Hepatocyte (in vitro differentiated cells): ENCODE measurements around the gene CTTN. TPM values are rescaled to one million over a fixed set of nuclear protein-coding genes. Genes with fewer than 3 reads are reported as not detected.
"Not testable (repeated sequence)": the region's sequence is repeated elsewhere in the genome, so short reads cannot be mapped to it uniquely, and the experiment has no call there.

Experiments used
- DNase-seq: peaks from one replicate; pipeline ENCODE4 v3.0.0-alpha.2; 2016; ENCODE audit warnings: low spot score
- H2AFZ ChIP-seq: fragments of 200-600 bp; sonication (generic); 2 replicates; pipeline ENCODE4 v1.6.0; 2016; ENCODE audit warnings: antibody characterized with exemption, mild to moderate bottlenecking
- H3K27ac ChIP-seq: fragments of 200-600 bp; sonication (generic); 2 replicates; pipeline ENCODE4 v1.5.1; 2016; ENCODE audit warnings: mild to moderate bottlenecking
- H3K27me3 ChIP-seq: fragments of 200-600 bp; sonication (generic); 2 replicates; pipeline ENCODE4 v1.6.1; 2016
- H3K36me3 ChIP-seq: fragments of 200-600 bp; sonication (generic); replicated peaks from 2 replicates; pipeline ENCODE4 v1.5.1; 2016; ENCODE audit warnings: low read depth; ENCODE audit not compliant: insufficient read depth
- H3K4me1 ChIP-seq: fragments of 200-600 bp; sonication (generic); 2 replicates; pipeline ENCODE4 v1.5.1; 2016; ENCODE audit warnings: mild to moderate bottlenecking, moderate library complexity; ENCODE audit not compliant: insufficient read depth
- H3K4me2 ChIP-seq: fragments of 200-600 bp; sonication (generic); 2 replicates; pipeline ENCODE4 v1.6.0; 2016
- H3K4me3 ChIP-seq: fragments of 200-600 bp; sonication (generic); 2 replicates; pipeline ENCODE4 v1.5.1; 2016; ENCODE audit warnings: mild to moderate bottlenecking
- H3K79me2 ChIP-seq: fragments of 200-600 bp; sonication (generic); 2 replicates; pipeline ENCODE4 v1.6.0; 2017; ENCODE audit warnings: mild to moderate bottlenecking
- H3K9me2 ChIP-seq: fragments of 200-600 bp; sonication (generic); replicated peaks from 2 replicates; pipeline ENCODE4 v1.6.0; 2017; ENCODE audit warnings: mild to moderate bottlenecking; ENCODE audit not compliant: insufficient read depth
- H3K9me3 ChIP-seq: fragments of 200-600 bp; sonication (generic); 2 replicates; pipeline ENCODE4 v1.5.1; 2016; ENCODE audit warnings: low read depth, mild to moderate bottlenecking
- H4K20me1 ChIP-seq: fragments of 200-600 bp; sonication (generic); 2 replicates; pipeline ENCODE4 v1.6.0; 2016; ENCODE audit warnings: mild to moderate bottlenecking; ENCODE audit not compliant: insufficient read depth, poor library complexity, severe bottlenecking
- EZH2 ChIP-seq: fragments of 200-600 bp; sonication (generic); IDR thresholded peaks from 2 replicates; pipeline ENCODE4 v1.6.1; 2016; ENCODE audit warnings: antibody characterized with exemption, mild to moderate bottlenecking, borderline replicate concordance
- EZH2phosphoT487 ChIP-seq: fragments of 200-600 bp; sonication (generic); IDR thresholded peaks from one replicate; pipeline ENCODE4 v1.6.1; 2018; ENCODE audit warnings: antibody characterized with exemption, mild to moderate bottlenecking, low read depth, moderate library complexity; ENCODE audit not compliant: unreplicated experiment, severe bottlenecking
- WGBS: methylation state at CpG from one replicate; pipeline ENCODE4 v1.1.6; 2016; ENCODE audit warnings: low lambda C conversion rate; ENCODE audit errors: missing lambda C conversion rate; 5-methylcytosine and 5-hydroxymethylcytosine counted together
- polyA plus RNA-seq: library from polyadenylated mRNA; unstranded; fragments of >200 nt; fragmentation: Nextera tagmentation; extraction: Ambion mirVana; gene quantifications from 2 replicates; pipeline ENCODE4 v1.2.1, GENCODE V29; 2016
- total RNA-seq: library from RNA; depleted of rRNA; stranded (reverse); fragments of >200 nt; gene quantifications from 2 replicates; pipeline ENCODE4 v1.2.3, GENCODE V29; 2014
- TF ChIP-seq, protein P1 (sequence below): fragments of 200-600 bp; sonication (generic); IDR thresholded peaks from 2 replicates; pipeline ENCODE4 v1.5.1; 2016; ENCODE audit warnings: antibody characterized with exemption, mild to moderate bottlenecking; ENCODE audit not compliant: poor library complexity

CTTN gene
- total and polyA plus RNA-seq, 2 experiments from 2014 or later, result 154 to 207 TPM

DNA sequence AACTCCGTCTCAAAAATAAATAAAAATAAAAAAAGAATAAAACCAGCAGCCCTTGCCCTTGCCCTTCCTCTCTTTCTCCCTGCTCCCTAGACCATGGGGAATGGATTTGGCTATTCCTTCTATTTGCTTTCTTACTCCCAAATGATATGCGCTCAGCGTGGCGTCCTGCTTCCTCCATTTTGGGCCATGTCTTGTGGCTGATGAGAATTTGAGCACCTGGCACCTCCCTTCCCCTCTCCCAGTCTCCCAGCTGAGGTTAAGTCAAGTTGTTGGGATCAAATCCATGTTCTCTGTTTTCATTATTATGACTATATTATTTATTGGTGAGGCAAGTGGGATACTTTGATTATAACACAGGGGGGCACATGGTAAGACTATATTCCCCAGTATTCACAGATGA lies 10.8 kb upstream of the CTTN start:
- Histone ChIP-seq H3K4me3 (no peak overlapping the region), H3K9me3 (no peaks in the 10 kb centered on the region), H4K20me1 (no peaks in the 10 kb centered on the region), H3K27me3 (no peaks in the 10 kb centered on the region), H2AFZ (no peak overlapping the region), H3K79me2 (peaks cover 3% of the 10 kb centered on the region), H3K4me2 (no peak overlapping the region), H3K4me1 (no peaks in the 10 kb centered on the region), H3K36me3 (no peaks in the 10 kb centered on the region), H3K9me2 (no peaks in the 10 kb centered on the region), H3K27ac (no peak overlapping the region)
- TF ChIP-seq, protein P1, sequence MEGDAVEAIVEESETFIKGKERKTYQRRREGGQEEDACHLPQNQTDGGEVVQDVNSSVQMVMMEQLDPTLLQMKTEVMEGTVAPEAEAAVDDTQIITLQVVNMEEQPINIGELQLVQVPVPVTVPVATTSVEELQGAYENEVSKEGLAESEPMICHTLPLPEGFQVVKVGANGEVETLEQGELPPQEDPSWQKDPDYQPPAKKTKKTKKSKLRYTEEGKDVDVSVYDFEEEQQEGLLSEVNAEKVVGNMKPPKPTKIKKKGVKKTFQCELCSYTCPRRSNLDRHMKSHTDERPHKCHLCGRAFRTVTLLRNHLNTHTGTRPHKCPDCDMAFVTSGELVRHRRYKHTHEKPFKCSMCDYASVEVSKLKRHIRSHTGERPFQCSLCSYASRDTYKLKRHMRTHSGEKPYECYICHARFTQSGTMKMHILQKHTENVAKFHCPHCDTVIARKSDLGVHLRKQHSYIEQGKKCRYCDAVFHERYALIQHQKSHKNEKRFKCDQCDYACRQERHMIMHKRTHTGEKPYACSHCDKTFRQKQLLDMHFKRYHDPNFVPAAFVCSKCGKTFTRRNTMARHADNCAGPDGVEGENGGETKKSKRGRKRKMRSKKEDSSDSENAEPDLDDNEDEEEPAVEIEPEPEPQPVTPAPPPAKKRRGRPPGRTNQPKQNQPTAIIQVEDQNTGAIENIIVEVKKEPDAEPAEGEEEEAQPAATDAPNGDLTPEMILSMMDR, result no peak
- TF ChIP-seq EZH2, result no peak
- TF ChIP-seq EZH2phosphoT487, result no peak
- WGBS, result 95% methylated on average over 4 of the region's 4 CpGs
- DNase-seq, result no peak

DNA sequence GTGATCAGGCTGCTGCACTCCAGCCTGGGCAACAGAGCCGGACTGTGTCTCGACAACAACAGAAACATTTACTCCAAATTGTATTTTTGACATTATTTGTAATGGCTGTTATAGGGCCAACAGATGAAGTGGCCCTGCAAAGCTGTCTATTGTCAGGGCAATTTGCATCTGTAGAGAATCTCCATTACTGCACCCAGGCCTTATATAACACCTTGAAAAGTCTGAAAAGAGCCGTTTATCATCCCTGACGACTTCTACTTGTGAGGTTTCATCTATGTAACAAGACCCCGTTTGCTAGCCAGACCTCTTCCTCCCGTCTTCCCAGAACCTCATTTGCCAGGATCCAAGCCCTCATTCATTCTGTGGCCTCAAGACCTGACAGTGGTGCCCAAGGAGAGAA lies 9.1 kb upstream of the CTTN start:
- no peak for TF ChIP-seq EZH2phosphoT487
- TF ChIP-seq, protein P1, result no peak
- TF ChIP-seq EZH2, result no peak
- no peak for DNase-seq
- Histone ChIP-seq H4K20me1 (no peaks in the 10 kb centered on the region), H3K27me3 (no peaks in the 10 kb centered on the region), H3K36me3 (no peaks in the 10 kb centered on the region), H3K9me3 (no peaks in the 10 kb centered on the region), H3K79me2 (peaks cover 3% of the 10 kb centered on the region), H3K4me1 (no peaks in the 10 kb centered on the region), H3K4me2 (no peak overlapping the region), H3K27ac (no peak overlapping the region), H2AFZ (no peak overlapping the region), H3K9me2 (no peaks in the 10 kb centered on the region), H3K4me3 (no peak overlapping the region)
- 83% methylated on average over 6 of the region's 6 CpGs for WGBS

DNA sequence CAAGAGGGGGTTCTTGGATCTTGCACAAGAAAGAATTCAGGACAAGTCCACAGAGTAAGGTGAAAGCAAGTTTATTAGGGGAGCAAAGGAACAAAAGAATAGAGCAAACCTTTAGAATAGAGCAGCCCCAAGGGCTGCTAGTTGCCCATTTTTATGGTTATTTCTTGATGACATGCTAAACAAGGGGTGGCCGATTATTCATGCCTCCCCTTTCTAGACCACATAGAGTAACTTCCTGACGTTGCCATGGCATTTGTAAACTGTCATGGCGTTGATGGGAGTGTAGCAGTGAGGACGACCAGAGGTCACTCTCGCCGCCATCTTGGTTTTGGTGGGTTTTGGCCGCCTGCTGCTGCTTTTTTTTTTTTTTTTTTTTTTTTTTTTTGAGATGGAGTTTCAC lies 7.4 kb upstream of the CTTN start:
- not testable (repeated sequence) for H2AFZ ChIP-seq, H4K20me1 ChIP-seq, H3K9me2 ChIP-seq, H3K27me3 ChIP-seq, DNase-seq, H3K9me3 ChIP-seq, H3K27ac ChIP-seq, H3K4me3 ChIP-seq, H3K4me1 ChIP-seq, H3K4me2 ChIP-seq, H3K36me3 ChIP-seq
- WGBS, result 88% methylated on average over 6 of the region's 7 CpGs
- H3K79me2 ChIP-seq, result peaks cover 12% of the 10 kb centered on the region

DNA sequence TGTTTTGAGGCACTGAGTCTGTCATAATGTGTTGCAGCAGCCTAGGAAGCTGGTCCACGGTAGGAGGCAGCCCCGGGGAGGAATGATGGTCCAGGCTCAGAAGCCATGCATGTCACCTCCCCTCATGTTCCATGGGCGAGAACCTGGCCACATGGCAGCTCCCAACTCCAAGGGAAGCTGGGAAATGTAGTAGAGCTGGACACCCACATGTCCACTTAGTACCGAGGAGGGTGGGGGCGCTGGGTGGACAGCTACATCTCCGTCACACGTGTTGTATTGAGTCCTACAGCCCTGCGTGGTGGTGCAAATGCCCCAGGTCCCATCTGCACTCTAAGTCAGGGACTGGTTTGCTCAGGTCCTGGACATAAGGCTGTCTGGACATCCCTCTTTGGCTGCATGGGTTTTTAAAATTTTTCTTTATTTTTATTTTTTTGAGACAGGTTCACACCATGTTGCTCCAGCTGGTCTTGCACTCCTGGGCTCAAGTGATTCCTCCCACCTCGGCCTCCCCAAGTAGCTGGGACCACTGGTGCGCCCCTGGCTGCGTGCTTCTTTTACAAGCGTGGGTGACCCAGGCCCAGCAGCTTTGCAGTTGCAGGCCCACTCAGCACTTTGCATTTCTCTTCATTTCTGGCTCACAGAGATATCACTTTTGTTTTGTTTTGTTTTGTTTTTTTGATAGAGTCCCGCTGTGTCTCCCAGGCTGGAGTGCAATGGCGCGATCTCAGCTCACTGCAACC lies 3.9 kb upstream of the CTTN start:
- H3K4me1 ChIP-seq, result peaks cover 9% of the 10 kb centered on the region
- peaks cover 36% of the 10 kb centered on the region for H3K79me2 ChIP-seq
- WGBS, result 97% methylated on average over 15 of the region's 15 CpGs
- H3K27ac ChIP-seq, result no peak overlapping the region
- no peaks in the 10 kb centered on the region for H3K9me2 ChIP-seq
- H3K4me3 ChIP-seq, result no peak overlapping the region
- H2AFZ ChIP-seq, result no peak overlapping the region
- H3K9me3 ChIP-seq, result no peaks in the 10 kb centered on the region
- DNase-seq, result no peak
- no peaks in the 10 kb centered on the region for H4K20me1 ChIP-seq
- no peaks in the 10 kb centered on the region for H3K36me3 ChIP-seq
- H3K4me2 ChIP-seq, result no peak overlapping the region
- TF ChIP-seq EZH2phosphoT487, result no peak
- no peak for TF ChIP-seq EZH2
- TF ChIP-seq, protein P1, result no peak
- no peaks in the 10 kb centered on the region for H3K27me3 ChIP-seq
